H1 (cell line): ENCODE measurements around the gene HOXC11. TPM values are rescaled to one million over a fixed set of nuclear protein-coding genes. Genes with fewer than 3 reads are reported as not detected.

Experiments used
- NANOG ChIP-seq: IDR thresholded peaks from 2 replicates; pipeline ENCODE4 v1.6.1; 2011; ENCODE audit warnings: low read length, low read depth, mild to moderate bottlenecking, inconsistent platforms; ENCODE audit not compliant: insufficient read depth, poor library complexity, severe bottlenecking
- TEAD4 ChIP-seq: IDR thresholded peaks from 2 replicates; pipeline ENCODE4 v1.6.1; 2012; ENCODE audit warnings: low read depth, low read length, inconsistent platforms, mixed read lengths
- polyA plus RNA-seq, 7 experiments: library from polyadenylated mRNA; depleted of rRNA in 3 of 7; stranded (reverse) in 5 of 7; unstranded in 2 of 7; fragments of >200 nt in 5 of 7; fragments of 200-250 nt in 2 of 7; gene quantifications; 1 replicate in 5 of 7; 2 replicates in 1 of 7; 4 replicates in 1 of 7; pipeline versions ENCODE4 v1.2.1 to v1.2.3, GENCODE V29; 2011 to 2013; ENCODE audit warnings: missing spikeins in 2 of 7, mixed read lengths in 2 of 7
- total RNA-seq: library from RNA; stranded (reverse); fragmentation: NEBNext Ultra II Directional; extraction: Animal tissue kit (Norgen Biotek cat#: 25700); gene quantifications from 2 replicates; pipeline ENCODE4 v1.2.1, GENCODE V29; 2021

Gene HOXC11
- total and polyA plus RNA-seq, 2 of the 8 experiments (the other 6 are each of a cell fraction or from before 2014, with no cell fraction given), result not detected

GRCh38 chr12:54006559-54007220 is 33.8 kb downstream of the HOXC11 start (continued):
- TF ChIP-seq NANOG (no peak), TEAD4 (no peak)
- TF ChIP-seq, all 59 proteins: peak for 0
